HG03066 (cell line): ENCODE measurements around the gene NR3C2.

ENCODE experiments used
- ATAC-seq: cut with Tn5 transposase; IDR thresholded peaks from one replicate; pipeline ENCODE4 v1.9.1; 2021; ENCODE audit warnings: low read depth; ENCODE audit not compliant: unreplicated experiment

The NR3C2 gene

GRCh38 chr4:148268835-148269234 lies 173.4 kb downstream of the NR3C2 start:
- no peak for ATAC-seq

DNA sequence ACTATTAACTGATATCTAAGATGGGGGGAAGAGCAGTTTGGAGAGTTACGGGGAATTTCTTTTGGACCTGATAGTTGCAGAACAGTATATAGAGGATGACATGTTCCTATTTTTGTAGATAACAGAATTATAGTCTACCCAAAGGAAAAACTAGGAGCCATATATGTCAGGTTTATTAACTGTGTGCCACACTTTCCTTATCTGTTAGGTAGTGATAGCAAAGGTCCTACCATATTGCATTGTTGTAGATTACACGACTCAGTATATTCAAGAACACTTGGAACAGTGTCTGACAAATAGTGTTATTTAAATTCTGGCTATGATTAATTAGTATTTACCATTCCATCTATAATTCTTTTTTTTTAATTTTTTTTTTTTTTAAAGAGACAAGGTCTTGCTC lies 175.3 kb downstream of the NR3C2 start:
- ATAC-seq, result no peak

DNA sequence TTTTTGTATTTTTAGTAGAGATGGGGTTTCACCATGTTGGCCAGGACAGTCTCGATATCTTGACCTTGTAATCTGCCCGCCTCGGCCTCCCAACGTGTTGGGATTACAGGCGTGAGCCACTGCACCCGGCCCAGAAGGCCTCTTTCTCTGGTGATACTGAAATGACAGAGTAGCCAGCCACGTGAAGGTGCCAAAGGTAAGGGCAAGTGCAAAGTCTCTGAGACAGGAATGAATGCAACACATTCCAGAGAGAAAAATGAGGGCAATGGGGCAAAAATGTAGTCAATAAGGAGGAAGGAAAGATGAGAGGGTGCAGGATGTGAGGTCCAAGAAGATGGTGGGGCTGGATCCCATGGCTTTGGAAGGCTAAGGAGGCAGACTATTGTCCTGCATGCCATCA lies 176.0 kb downstream of the NR3C2 start:
- no peak for ATAC-seq

DNA sequence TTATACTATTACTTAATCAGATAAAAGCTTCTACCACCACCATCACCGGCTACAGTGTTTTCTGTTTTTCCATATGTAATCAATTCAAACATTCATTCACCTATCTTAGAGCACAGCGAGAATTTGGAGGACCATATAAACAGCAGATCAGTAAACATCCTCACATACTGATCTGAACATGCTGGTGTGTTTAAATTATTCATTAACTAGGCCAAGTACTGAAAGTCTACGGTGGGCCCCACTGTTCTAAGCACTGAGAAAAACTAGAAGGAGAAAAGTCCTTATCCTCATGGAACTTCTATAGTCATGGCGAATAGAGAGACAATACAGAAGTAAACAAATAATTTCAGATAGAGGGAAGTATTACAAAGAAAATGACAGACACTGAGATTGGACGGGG lies 176.6 kb downstream of the NR3C2 start:
- no peak for ATAC-seq

- no peak for ATAC-seq
Observed at GRCh38 chr4:148263802-148264201, 178.4 kb downstream of the NR3C2 start.

DNA sequence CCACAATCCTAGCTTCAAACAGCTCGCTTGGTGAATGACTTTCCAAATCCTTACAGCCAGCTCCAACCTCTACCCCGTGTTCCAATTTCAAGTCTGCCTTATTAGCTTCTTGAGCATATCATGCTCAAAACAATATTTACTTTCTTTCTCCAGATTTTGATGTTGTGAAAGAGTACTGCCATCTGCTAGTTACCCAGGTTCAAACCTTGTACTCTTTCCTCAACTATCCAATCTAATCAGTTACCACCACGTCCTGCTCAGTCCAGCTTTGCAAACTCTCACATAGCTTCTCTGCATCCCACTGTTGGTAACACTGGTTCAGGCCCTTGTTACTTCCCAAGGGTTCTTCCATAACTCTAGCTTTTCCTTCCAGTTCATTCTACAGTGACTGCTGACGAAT lies 179.1 kb downstream of the NR3C2 start:
- ATAC-seq, result no peak

- no peak for ATAC-seq
Observed at GRCh38 chr4:148261848-148262247, 180.4 kb downstream of the NR3C2 start.

GRCh38 chr4:148259841-148260240 lies 182.4 kb downstream of the NR3C2 start:
- ATAC-seq, result no peak

DNA sequence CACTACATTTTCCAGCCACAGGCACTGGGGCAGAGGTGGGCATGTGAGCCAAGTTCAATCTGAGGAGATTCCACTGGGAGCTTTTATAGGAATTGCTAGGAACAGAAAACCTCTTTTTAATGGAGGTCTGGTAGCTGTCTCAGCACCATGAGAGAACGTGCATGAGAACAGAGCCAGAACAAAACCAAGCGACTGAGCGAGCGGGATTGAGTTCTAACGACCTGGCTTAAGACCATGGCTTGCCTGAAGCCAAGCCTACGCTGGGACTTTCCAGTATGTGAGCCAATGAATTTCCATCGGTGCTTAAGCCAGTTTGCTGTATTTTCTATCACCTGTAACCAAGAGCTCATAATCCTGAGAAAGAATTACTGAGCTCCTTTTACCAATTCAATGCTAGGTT lies 183.7 kb downstream of the NR3C2 start:
- ATAC-seq, result no peak

DNA sequence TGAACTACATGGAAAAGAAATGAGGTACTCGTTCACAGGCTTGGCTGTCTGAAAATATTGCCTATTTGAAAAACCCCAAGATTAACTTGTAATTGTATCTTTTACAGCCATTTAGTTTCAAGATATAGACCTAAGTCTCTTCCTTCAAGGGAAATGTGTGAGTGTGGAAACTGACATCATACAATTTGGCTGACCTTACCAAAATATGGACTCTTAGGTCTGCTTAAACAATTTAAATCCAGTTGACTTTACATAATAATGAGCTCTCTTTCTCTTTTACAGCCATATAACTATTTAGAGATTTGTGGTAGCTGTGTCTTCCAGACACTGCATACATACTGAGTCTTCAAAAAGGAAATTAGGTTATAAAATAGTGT lies 186.9 kb downstream of the NR3C2 start:
- ATAC-seq, result no peak

- ATAC-seq, result no peak
Observed at GRCh38 chr4:148254621-148255343, 187.4 kb downstream of the NR3C2 start.

DNA sequence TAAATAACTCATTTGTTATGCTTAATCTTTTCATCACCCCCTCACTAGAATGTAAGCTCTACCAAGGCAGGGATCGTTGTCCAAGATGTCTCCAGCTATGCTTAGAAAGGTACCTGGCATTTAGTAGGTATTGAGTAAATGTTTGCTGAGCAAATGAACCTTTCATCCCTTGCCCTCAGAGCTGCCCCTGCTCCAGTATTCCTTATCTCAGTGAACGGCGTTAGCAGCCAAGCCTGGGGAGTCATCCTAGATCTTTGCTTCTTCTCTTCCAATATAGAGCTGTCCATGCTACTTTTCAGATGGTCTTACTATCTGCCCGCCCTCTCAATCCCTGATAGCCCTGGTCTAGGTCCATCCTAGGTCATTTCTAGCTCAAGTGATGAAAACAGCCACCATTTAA lies 188.4 kb downstream of the NR3C2 start:
- no peak for ATAC-seq

DNA sequence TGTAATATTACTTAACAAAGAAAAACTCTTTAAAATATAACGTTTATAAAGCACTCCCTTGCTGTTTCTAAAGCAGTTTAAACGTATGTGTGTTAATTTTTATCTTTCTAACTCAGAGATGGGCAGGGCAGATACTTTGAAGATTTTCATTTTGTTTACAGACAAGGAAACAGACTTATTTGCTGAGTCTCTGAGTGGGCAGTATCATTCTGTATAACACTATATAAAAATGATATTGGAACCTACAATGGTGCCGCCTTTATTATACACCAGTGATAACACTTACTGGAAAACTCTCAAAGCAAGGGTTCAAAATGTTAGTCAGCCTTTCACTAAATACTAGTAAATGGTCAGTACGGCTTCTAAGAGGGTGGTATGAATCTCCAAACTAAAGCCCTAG lies 193.4 kb downstream of the NR3C2 start:
- ATAC-seq, result no peak

DNA sequence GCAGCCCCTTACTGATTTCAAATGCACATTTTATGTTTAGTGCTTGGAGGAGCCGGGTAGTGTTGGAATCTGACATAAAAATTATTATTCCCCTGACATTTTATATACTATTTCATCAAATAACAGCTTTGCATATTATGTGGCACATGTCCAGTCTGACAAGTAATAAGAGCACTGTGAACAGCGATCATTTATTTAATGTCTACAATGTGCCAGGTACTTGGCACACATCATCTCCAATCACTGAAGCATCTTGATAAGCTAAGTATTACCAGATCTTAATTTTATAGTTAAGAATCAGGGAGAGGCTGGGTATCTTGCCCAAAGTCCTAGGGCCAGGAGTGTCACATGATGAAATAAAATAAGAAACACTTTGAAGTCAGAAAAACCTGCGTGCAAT lies 197.2 kb downstream of the NR3C2 start:
- no peak for ATAC-seq

DNA sequence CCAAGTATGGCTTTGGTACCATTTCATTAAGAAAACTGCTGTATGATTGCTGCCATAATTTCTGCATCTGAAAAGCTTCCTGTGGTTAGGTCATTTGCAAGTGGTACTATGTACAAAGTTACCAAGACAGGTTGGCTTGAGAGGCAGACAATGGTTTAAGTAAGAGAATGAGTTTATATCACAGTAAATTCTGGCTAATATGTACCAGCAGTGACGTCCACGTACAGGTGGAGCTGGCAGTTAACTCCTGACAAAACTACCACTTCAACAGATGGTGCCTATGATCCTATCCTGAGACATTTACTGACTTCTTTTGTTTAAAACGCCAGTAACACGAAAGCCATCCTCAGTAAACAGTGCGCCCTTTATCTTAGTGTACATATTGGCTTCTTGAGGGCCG lies 198.4 kb downstream of the NR3C2 start:
- ATAC-seq, result no peak

DNA sequence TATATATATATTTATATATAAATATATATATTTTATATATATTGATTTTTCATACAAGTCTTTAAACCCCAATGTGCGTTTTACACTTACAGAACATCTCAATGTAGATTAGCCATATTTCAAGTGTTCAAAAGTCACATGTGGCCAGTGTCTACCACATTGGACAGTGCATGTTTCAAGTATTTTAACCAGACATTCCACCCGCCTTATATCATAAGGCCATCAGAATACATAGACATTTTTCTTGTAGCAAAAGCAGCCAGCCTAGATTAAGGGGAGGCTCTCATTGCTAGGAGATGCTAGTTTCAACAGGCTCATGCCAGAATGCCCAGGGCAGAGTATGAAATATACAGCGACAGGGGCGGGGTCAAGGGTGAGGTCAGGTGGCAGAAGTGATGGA lies 202.0 kb downstream of the NR3C2 start:
- no peak for ATAC-seq

DNA sequence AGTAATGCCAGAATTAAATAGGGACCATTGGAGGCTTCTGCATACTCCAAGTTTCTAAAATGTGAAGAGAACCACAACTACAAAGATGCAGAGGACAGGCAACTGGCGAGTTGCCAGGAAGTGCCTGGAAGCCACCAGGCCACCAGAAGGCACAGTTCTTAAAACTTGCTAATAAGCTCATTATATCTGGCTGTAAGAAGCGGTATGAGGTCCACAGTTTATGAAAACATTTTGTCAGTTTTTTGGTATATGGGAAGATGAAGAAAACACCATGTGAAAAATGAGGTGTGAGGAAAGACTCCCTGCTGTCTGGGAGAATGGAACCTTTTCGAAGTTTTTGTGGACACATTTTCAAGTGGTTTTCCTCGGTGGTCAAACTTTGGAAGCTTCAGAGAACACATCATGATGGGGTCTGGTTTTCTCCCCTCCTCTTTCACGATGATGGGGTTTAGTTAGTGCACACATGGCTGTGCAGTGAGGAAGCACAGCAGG lies 202.7 kb downstream of the NR3C2 start:
- no peak for ATAC-seq

GRCh38 chr4:148238811-148239493 lies 203.3 kb downstream of the NR3C2 start:
- no peak for ATAC-seq

DNA sequence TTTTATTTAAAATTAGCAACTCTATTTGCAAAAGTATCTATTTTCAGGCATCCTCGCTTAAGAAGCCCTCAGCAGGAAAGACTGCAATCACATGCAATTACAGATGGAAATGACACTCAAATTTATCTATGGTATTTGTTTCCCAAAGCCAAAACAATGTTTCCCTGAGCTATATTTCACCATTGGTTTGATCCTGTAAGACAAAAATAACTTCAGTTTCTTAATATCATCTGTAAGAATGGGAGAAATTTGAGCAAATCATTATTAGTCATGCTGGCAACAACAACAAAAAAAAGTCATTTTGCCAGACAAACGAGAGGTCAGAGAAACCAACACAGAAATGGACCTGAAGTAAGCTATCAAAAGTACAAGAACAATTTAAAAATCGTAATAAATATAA lies 204.1 kb downstream of the NR3C2 start:
- no peak for ATAC-seq

DNA sequence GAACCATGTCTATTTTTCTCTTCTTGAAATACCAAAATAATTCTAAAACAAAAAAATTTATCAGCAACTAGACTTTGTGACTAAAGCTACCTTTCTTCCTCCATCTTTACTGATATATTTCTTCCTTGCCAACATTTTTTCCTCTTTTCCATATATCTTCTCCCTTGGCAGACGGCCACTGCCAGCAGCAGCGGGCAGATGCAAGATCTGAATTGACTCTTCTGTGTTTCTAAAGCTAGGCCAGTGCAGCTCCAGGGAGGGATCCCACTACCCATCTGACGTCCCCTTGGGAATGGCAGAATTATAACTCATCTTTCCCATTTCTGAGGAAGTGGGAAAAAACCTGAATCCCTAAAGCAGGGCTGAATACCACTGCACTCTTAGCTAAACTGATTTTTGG lies 206.4 kb downstream of the NR3C2 start:
- ATAC-seq, result no peak

GRCh38 chr4:148229798-148230197 lies 212.4 kb downstream of the NR3C2 start:
- ATAC-seq, result no peak

DNA sequence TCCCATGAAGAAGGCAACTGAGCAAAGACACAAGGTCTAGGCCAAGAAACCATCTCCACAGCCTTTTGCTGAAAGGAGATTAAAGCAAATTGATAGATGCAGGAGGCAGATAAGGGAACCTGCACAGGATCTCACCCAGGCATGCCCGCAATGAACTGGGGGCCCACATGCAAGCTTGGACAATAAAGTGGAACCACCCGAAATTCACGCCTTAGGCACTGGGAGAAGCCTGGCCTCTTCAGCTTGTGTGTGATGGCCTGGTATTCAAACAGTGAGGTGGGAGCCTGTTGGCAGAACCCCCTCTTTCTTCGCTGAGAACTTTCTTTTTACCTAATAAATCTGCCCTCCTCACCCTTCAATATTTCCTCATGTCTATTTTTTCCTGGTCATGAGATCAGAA lies 213.2 kb downstream of the NR3C2 start:
- ATAC-seq, result no peak
